ENCODE results near the gene RXYLT1.

Gene RXYLT1

DNA sequence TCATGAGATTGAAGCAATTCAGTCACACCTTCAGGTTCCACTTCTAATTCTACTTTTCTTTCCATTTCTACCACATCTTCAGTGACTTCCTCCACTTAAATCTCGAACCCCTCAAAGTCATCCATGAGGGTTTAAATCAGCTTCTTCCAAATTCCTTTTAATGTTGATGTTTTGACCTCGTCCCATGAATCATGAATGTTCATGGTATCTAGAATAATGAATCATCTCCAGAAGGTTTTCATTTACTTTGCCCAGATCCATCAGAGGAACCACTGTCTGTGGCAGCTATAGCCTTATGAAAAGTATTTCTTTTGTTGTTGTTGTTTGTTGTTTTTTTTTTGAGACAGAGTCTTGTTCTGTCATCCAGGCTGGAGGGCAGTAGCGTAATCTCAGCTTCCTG, 7.6 kb downstream of the RXYLT1 start:
- no peaks in the 10 kb centered on the region for H4K20me1 ChIP-seq (ENCODE audit: insufficient read depth)
- H3K4me2 ChIP-seq, result no peak overlapping the region
- H3K79me2 ChIP-seq (ENCODE audit: insufficient read depth, low read depth), result no peaks in the 10 kb centered on the region
- H2AFZ ChIP-seq (ENCODE audit: low read depth), result no peak overlapping the region
- peaks cover 3% of the 10 kb centered on the region for H3K4me1 ChIP-seq (ENCODE audit: low read depth, poor library complexity, severe bottlenecking)
- H3K9ac ChIP-seq, result no peak overlapping the region
- H3K27me3 ChIP-seq (ENCODE audit: insufficient read depth, low read depth), result no peaks in the 10 kb centered on the region
- H3K36me3 ChIP-seq (ENCODE audit: insufficient read depth), result no peaks in the 10 kb centered on the region; the same call in 1 of the 2 replicates
- TF ChIP-seq, protein P1, sequence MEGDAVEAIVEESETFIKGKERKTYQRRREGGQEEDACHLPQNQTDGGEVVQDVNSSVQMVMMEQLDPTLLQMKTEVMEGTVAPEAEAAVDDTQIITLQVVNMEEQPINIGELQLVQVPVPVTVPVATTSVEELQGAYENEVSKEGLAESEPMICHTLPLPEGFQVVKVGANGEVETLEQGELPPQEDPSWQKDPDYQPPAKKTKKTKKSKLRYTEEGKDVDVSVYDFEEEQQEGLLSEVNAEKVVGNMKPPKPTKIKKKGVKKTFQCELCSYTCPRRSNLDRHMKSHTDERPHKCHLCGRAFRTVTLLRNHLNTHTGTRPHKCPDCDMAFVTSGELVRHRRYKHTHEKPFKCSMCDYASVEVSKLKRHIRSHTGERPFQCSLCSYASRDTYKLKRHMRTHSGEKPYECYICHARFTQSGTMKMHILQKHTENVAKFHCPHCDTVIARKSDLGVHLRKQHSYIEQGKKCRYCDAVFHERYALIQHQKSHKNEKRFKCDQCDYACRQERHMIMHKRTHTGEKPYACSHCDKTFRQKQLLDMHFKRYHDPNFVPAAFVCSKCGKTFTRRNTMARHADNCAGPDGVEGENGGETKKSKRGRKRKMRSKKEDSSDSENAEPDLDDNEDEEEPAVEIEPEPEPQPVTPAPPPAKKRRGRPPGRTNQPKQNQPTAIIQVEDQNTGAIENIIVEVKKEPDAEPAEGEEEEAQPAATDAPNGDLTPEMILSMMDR (conservative IDR thresholded peaks at IDR 0.05; ENCODE audit: low read depth, low read length), result no peak
- no peak overlapping the region for H3K4me3 ChIP-seq (IDR thresholded peaks at IDR 0.05; ENCODE audit: insufficient read depth, low read depth, low read length)
- H3K27ac ChIP-seq, result no peak overlapping the region

DNA sequence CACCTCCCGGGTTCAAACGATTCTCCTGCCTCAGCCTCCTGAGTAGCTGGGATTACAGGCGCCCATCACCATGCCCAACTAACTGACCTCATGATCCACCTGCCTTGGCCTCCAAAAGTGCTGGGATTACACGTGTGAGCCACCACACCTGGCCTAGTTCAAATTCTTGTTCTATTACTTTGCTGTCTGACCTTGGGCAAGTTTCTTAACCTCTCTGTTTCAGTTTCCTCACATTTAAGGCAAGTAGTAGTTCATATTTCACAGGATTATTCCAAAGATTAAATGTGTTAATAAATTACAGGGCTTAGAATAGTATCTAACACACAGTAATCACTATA, 10.9 kb downstream of the RXYLT1 start:
- TF ChIP-seq, protein P1 (conservative IDR thresholded peaks at IDR 0.05; ENCODE audit: low read depth, low read length), result no peak
- Histone ChIP-seq H3K4me2 (no peak overlapping the region), H3K36me3 (ENCODE audit: insufficient read depth) (no peaks in the 10 kb centered on the region), H3K27me3 (ENCODE audit: insufficient read depth, low read depth) (no peaks in the 10 kb centered on the region), H3K4me3 (IDR thresholded peaks at IDR 0.05; ENCODE audit: insufficient read depth, low read depth, low read length) (no peak overlapping the region), H3K9ac (no peak overlapping the region), H3K27ac (no peak overlapping the region), H2AFZ (ENCODE audit: low read depth) (no peak overlapping the region), H3K4me1 (ENCODE audit: low read depth, poor library complexity, severe bottlenecking) (peaks cover 3% of the 10 kb centered on the region), H3K79me2 (ENCODE audit: insufficient read depth, low read depth) (no peaks in the 10 kb centered on the region), H4K20me1 (ENCODE audit: insufficient read depth) (no peaks in the 10 kb centered on the region)

DNA sequence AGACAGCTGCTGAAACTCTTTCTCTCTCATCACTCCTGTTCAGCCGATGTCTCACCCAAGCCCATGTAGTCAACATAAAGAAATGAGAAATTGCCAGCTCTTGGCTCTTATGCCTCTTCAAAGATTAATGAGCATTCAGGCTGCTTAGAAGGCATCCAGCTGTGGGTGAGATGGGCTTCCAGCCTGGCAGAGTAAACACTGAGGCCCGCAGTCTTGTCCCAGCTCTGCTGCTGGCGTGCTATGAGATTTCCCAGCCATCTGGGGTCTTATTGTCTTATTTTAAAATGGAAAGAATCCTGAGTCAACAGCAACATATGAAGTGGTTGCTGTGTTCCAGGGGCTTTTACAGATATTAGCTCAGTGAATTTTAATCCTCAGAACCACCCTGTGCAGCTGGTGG, 12.6 kb downstream of the RXYLT1 start:
- H2AFZ ChIP-seq (ENCODE audit: low read depth), result no peak overlapping the region
- H3K4me3 ChIP-seq (IDR thresholded peaks at IDR 0.05; ENCODE audit: insufficient read depth, low read depth, low read length), result no peak overlapping the region
- H3K36me3 ChIP-seq (ENCODE audit: insufficient read depth), result no peaks in the 10 kb centered on the region
- TF ChIP-seq, protein P1 (conservative IDR thresholded peaks at IDR 0.05; ENCODE audit: low read depth, low read length), result no peak
- no peak overlapping the region for H3K4me2 ChIP-seq
- no peak overlapping the region for H3K27ac ChIP-seq
- H3K27me3 ChIP-seq (ENCODE audit: insufficient read depth, low read depth), result no peaks in the 10 kb centered on the region
- no peaks in the 10 kb centered on the region for H4K20me1 ChIP-seq (ENCODE audit: insufficient read depth)
- H3K4me1 ChIP-seq (ENCODE audit: low read depth, poor library complexity, severe bottlenecking), result peaks cover 3% of the 10 kb centered on the region
- no peak overlapping the region for H3K9ac ChIP-seq
- no peaks in the 10 kb centered on the region for H3K79me2 ChIP-seq (ENCODE audit: insufficient read depth, low read depth)

DNA sequence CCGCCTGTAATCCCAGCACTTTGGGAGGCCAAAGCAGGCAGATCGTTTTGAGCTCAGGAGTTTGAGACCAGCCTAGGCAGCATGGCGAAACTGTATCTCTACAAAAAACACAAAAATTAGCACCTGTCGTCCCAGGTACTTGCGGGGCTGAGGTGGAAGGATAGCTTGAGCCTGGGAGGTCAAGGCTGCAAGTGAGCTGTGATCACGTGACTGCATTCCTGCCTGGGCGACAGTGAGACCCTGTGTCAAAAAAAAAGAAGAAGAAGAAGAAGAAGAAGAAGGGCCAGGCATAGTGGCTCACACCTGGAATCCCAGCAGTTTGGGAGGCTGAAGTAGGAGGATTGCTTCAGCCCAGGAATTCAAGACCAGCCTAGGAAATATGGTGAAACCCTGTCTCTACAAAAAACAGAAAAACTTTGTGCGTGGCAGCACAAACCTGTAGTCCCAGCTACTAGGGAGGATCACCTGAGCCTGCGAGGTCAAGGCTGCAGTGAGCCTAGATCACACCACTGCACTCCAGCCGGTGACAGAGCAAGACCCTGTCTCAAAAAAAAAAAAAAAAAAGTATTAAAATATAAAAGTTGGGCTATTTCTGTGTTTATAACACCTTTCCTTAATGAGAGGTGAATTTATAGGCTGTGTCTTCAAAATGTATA, 15.5 kb downstream of the RXYLT1 start:
- H3K79me2 ChIP-seq (ENCODE audit: insufficient read depth, low read depth), result no peaks in the 10 kb centered on the region

More for the DNA sequence above, 15.5 kb downstream of the RXYLT1 start:
- Histone ChIP-seq H4K20me1 (ENCODE audit: insufficient read depth) (no peaks in the 10 kb centered on the region), H3K27me3 (ENCODE audit: insufficient read depth, low read depth) (no peaks in the 10 kb centered on the region), H3K36me3 (ENCODE audit: insufficient read depth) (no peaks in the 10 kb centered on the region), H3K4me1 (ENCODE audit: low read depth, poor library complexity, severe bottlenecking) (peaks cover 3% of the 10 kb centered on the region), H3K9ac (no peak overlapping the region), H3K4me2 (no peak overlapping the region), H3K4me3 (IDR thresholded peaks at IDR 0.05; ENCODE audit: insufficient read depth, low read depth, low read length) (no peak overlapping the region), H3K27ac (no peak overlapping the region), H2AFZ (ENCODE audit: low read depth) (no peak overlapping the region)
- TF ChIP-seq, protein P1 (conservative IDR thresholded peaks at IDR 0.05; ENCODE audit: low read depth, low read length), result no peak

Data from KMS-11 (cell line).